Suprapubic skin (tissue), 4 donors: ENCODE results near the gene RB1.

Source experiments
- CTCF ChIP-seq, 2 donors: fragments of 200-600 bp in 1 of 2; fragments of 450-650 bp in 1 of 2; sonication (generic) in 1 of 2; IDR thresholded peaks; one replicate each; pipeline ENCODE4 v1.5.1; 2016 to 2019; ENCODE audit warnings: antibody characterized with exemption in 2 of 2, mild to moderate bottlenecking in 1 of 2, moderate library complexity in 1 of 2
- EP300 ChIP-seq: sonication (generic); formaldehyde crosslinking; IDR thresholded peaks from one replicate; pipeline ENCODE4 v1.6.1; 2017; ENCODE audit warnings: antibody characterized with exemption
- POLR2AphosphoS5 ChIP-seq, 3 donors: sonication (generic); formaldehyde crosslinking; IDR thresholded peaks; one replicate each; pipeline ENCODE4 v1.6.1; 2017; ENCODE audit warnings: antibody characterized with exemption in 3 of 3

- no peak for TF ChIP-seq CTCF (IDR thresholded peaks at IDR 0.05)
- no peak for TF ChIP-seq POLR2AphosphoS5 (IDR thresholded peaks at IDR 0.05)
- TF ChIP-seq EP300, result no peak
Observed at GRCh38 chr13:48402325-48402932, 98.9 kb downstream of the RB1 start.
